ENCODE measurements around the gene HCK. TPM values are rescaled to one million over a fixed set of nuclear protein-coding genes. Genes with fewer than 3 reads are reported as not detected.
A peak's percentile ranks its signal among the peaks of the same experiment; 100 is the strongest.

The HCK gene
- total RNA-seq, 2 donors from 2014 or later, result 0.13 to 0.15 TPM

- no peaks in the 10 kb centered on the region for H3K27me3 Mint-ChIP-seq
- peaks cover 57% of the 10 kb centered on the region for H3K36me3 Mint-ChIP-seq (ENCODE audit: low read depth)
- ATAC-seq (replicated peaks), result no peak
- peaks cover 21% of the 10 kb centered on the region for H3K4me1 Mint-ChIP-seq
- peak overlapping the region; percentile 32 for H3K27ac Mint-ChIP-seq
- H3K9me3 Mint-ChIP-seq, result no peaks in the 10 kb centered on the region
- no peak overlapping the region for H3K4me3 Mint-ChIP-seq
Measured at GRCh38 chr20:32130965-32131364, 78.9 kb downstream of the HCK start.

- Mint-ChIP-seq H3K4me3 (no peak overlapping the region), H3K27ac (peak overlapping the region; percentile 32), H3K9me3 (no peaks in the 10 kb centered on the region), H3K36me3 (ENCODE audit: low read depth) (peaks cover 70% of the 10 kb centered on the region), H3K27me3 (no peaks in the 10 kb centered on the region), H3K4me1 (peaks cover 16% of the 10 kb centered on the region)
- no peak for ATAC-seq (replicated peaks)
Measured at GRCh38 chr20:32132911-32133549, 81.0 kb downstream of the HCK start.

- H3K36me3 Mint-ChIP-seq (ENCODE audit: low read depth), result peaks cover 77% of the 10 kb centered on the region
- H3K27me3 Mint-ChIP-seq, result no peaks in the 10 kb centered on the region
- no peak overlapping the region for H3K4me3 Mint-ChIP-seq
- no peak overlapping the region for H3K27ac Mint-ChIP-seq
- no peak for ATAC-seq (replicated peaks)
- H3K4me1 Mint-ChIP-seq, result peaks cover 17% of the 10 kb centered on the region
- no peaks in the 10 kb centered on the region for H3K9me3 Mint-ChIP-seq
Measured at GRCh38 chr20:32134026-32134425, 82.0 kb downstream of the HCK start.

GRCh38 chr20:32135983-32136515, 84.0 kb downstream of the HCK start:
- no peaks in the 10 kb centered on the region for H3K27me3 Mint-ChIP-seq
- H3K27ac Mint-ChIP-seq, result no peak overlapping the region
- no peak for ATAC-seq (replicated peaks)
- no peak overlapping the region for H3K4me3 Mint-ChIP-seq
- peaks cover 89% of the 10 kb centered on the region for H3K36me3 Mint-ChIP-seq (ENCODE audit: low read depth)
- H3K4me1 Mint-ChIP-seq, result peaks cover 24% of the 10 kb centered on the region
- no peaks in the 10 kb centered on the region for H3K9me3 Mint-ChIP-seq

GRCh38 chr20:32138921-32139320, 86.9 kb downstream of the HCK start:
- Mint-ChIP-seq H3K27me3 (no peaks in the 10 kb centered on the region), H3K4me1 (peaks cover 10% of the 10 kb centered on the region), H3K4me3 (no peak overlapping the region), H3K36me3 (ENCODE audit: low read depth) (peaks cover 91% of the 10 kb centered on the region), H3K9me3 (no peaks in the 10 kb centered on the region), H3K27ac (no peak overlapping the region)
- ATAC-seq (replicated peaks), result no peak

GRCh38 chr20:32139947-32140346, 87.9 kb downstream of the HCK start:
- Mint-ChIP-seq H3K27me3 (no peaks in the 10 kb centered on the region), H3K36me3 (ENCODE audit: low read depth) (peaks cover 94% of the 10 kb centered on the region), H3K4me3 (no peak overlapping the region), H3K9me3 (no peaks in the 10 kb centered on the region), H3K4me1 (peaks cover 10% of the 10 kb centered on the region), H3K27ac (peak overlapping the region; percentile 58)
- no peak for ATAC-seq (replicated peaks)

- Mint-ChIP-seq H3K27me3 (no peaks in the 10 kb centered on the region), H3K27ac (peak overlapping the region; percentile 58), H3K9me3 (no peaks in the 10 kb centered on the region), H3K4me3 (no peak overlapping the region), H3K36me3 (ENCODE audit: low read depth) (peaks cover 95% of the 10 kb centered on the region), H3K4me1 (peaks cover 10% of the 10 kb centered on the region)
- ATAC-seq (replicated peaks), result no peak
Measured at GRCh38 chr20:32140603-32141002, 88.6 kb downstream of the HCK start.

GRCh38 chr20:32141465-32141980, 89.5 kb downstream of the HCK start:
- no peak overlapping the region for H3K4me3 Mint-ChIP-seq
- H3K27ac Mint-ChIP-seq, result peak overlapping the region; percentile 36
- peaks cover 10% of the 10 kb centered on the region for H3K4me1 Mint-ChIP-seq
- no peak for ATAC-seq (replicated peaks)
- no peaks in the 10 kb centered on the region for H3K9me3 Mint-ChIP-seq
- no peaks in the 10 kb centered on the region for H3K27me3 Mint-ChIP-seq
- peaks cover 95% of the 10 kb centered on the region for H3K36me3 Mint-ChIP-seq (ENCODE audit: low read depth)

- no peaks in the 10 kb centered on the region for H3K27me3 Mint-ChIP-seq
- H3K27ac Mint-ChIP-seq, result no peak overlapping the region
- H3K4me3 Mint-ChIP-seq, result no peak overlapping the region
- ATAC-seq (replicated peaks), result no peak
- H3K4me1 Mint-ChIP-seq, result peaks cover 10% of the 10 kb centered on the region
- no peaks in the 10 kb centered on the region for H3K9me3 Mint-ChIP-seq
- H3K36me3 Mint-ChIP-seq (ENCODE audit: low read depth), result peaks cover 95% of the 10 kb centered on the region
Measured at GRCh38 chr20:32142088-32142487, 90.0 kb downstream of the HCK start.

- H3K36me3 Mint-ChIP-seq (ENCODE audit: low read depth), result peaks cover 97% of the 10 kb centered on the region
- H3K4me1 Mint-ChIP-seq, result peaks cover 10% of the 10 kb centered on the region
- no peak for ATAC-seq (replicated peaks)
- H3K27me3 Mint-ChIP-seq, result no peaks in the 10 kb centered on the region
- H3K9me3 Mint-ChIP-seq, result no peaks in the 10 kb centered on the region
- no peak overlapping the region for H3K4me3 Mint-ChIP-seq
- no peak overlapping the region for H3K27ac Mint-ChIP-seq
Measured at GRCh38 chr20:32142991-32143390, 90.9 kb downstream of the HCK start.

GRCh38 chr20:32144898-32145662, 93.0 kb downstream of the HCK start:
- H3K27ac Mint-ChIP-seq, result no peak overlapping the region
- no peaks in the 10 kb centered on the region for H3K4me1 Mint-ChIP-seq
- H3K27me3 Mint-ChIP-seq, result no peaks in the 10 kb centered on the region
- no peak for ATAC-seq (replicated peaks)
- H3K9me3 Mint-ChIP-seq, result no peaks in the 10 kb centered on the region
- no peak overlapping the region for H3K4me3 Mint-ChIP-seq
- peaks cover 100% of the 10 kb centered on the region for H3K36me3 Mint-ChIP-seq (ENCODE audit: low read depth)

- H3K36me3 Mint-ChIP-seq (ENCODE audit: low read depth), result peaks cover 100% of the 10 kb centered on the region
- H3K4me1 Mint-ChIP-seq, result no peaks in the 10 kb centered on the region
- no peak for ATAC-seq (replicated peaks)
- no peaks in the 10 kb centered on the region for H3K27me3 Mint-ChIP-seq
- H3K9me3 Mint-ChIP-seq, result no peaks in the 10 kb centered on the region
- no peak overlapping the region for H3K4me3 Mint-ChIP-seq
- no peak overlapping the region for H3K27ac Mint-ChIP-seq
Measured at GRCh38 chr20:32149566-32150170, 97.6 kb downstream of the HCK start.

GRCh38 chr20:32150291-32150848, 98.3 kb downstream of the HCK start:
- Mint-ChIP-seq H3K36me3 (ENCODE audit: low read depth) (peaks cover 100% of the 10 kb centered on the region), H3K27me3 (no peaks in the 10 kb centered on the region), H3K4me3 (no peak overlapping the region), H3K9me3 (no peaks in the 10 kb centered on the region), H3K4me1 (peaks cover 5% of the 10 kb centered on the region), H3K27ac (no peak overlapping the region)
- ATAC-seq (replicated peaks), result no peak
